IMR-90 (cell line): ENCODE measurements around the gene PLSCR2. TPM values are rescaled to one million over a fixed set of nuclear protein-coding genes. Genes with fewer than 3 reads are reported as not detected.

ENCODE experiments used
- ATAC-seq: fragments of 200-7000 bp; cut with Tn5 transposase; 2 replicates; pipeline ENCODE4 v1.9.1; 2020; ENCODE audit warnings: low read depth, mild to moderate bottlenecking, moderate library complexity
- BruUV-seq: library from RNA; stranded (reverse); fragments of 400-500 nt; replicated peaks from 2 replicates; lab custom pipeline; 2021; lab: Mats Ljungman, UMichigan
- CTCF ChIA-PET: fragments of 300-600 bp; formaldehyde crosslinking; extraction: SDS; loops from one replicate; lab custom pipeline; 2021; ENCODE audit warnings: antibody characterized with exemption; lab: Yijun Ruan, JAX
- POLR2A ChIA-PET: fragments of 300-600 bp; sonication (Branson Sonifier 250); formaldehyde crosslinking; loops from one replicate; lab custom pipeline; 2022; ENCODE audit warnings: antibody characterized with exemption; ENCODE audit not compliant: unreplicated experiment; lab: Charles Lee
- DNase-seq: peaks from one replicate; pipeline ENCODE4 v3.0.0; 2013
- H2AFZ ChIP-seq: replicated peaks from 2 replicates; pipeline ENCODE3; 2013; ENCODE audit warnings: low read length, mild to moderate bottlenecking; ENCODE audit not compliant: poor library complexity
- H2AK5ac ChIP-seq: 2 replicates; pipeline ENCODE4 v1.6.1; 2013; ENCODE audit warnings: low read depth, low read length, inconsistent platforms
- H2AK9ac ChIP-seq: replicated peaks from 2 replicates; pipeline ENCODE3; 2013; ENCODE audit warnings: mild to moderate bottlenecking, low read depth, low read length, moderate library complexity; ENCODE audit not compliant: poor library complexity
- H2BK120ac ChIP-seq: 2 replicates; pipeline ENCODE4 v1.6.1; 2013; ENCODE audit warnings: low read depth, low read length, inconsistent platforms
- H2BK15ac ChIP-seq: 3 replicates; pipeline ENCODE4 v1.6.1; 2013; ENCODE audit warnings: low read depth, low read length, inconsistent platforms
- H2BK20ac ChIP-seq: 2 replicates; pipeline ENCODE4 v1.6.1; 2013; ENCODE audit warnings: low read depth, mild to moderate bottlenecking, inconsistent platforms, low read length, moderate library complexity
- H2BK5ac ChIP-seq: 2 replicates; pipeline ENCODE4 v1.6.1; 2013; ENCODE audit warnings: mild to moderate bottlenecking, low read depth, low read length, inconsistent platforms; ENCODE audit not compliant: poor library complexity, severe bottlenecking
- H3K14ac ChIP-seq: replicated peaks from 2 replicates; pipeline ENCODE4 v1.6.1; 2013; ENCODE audit warnings: low read depth, low read length, inconsistent platforms
- H3K18ac ChIP-seq: 2 replicates; pipeline ENCODE4 v1.6.1; 2013; ENCODE audit warnings: low read depth, low read length, control low read depth
- H3K23ac ChIP-seq: 2 replicates; pipeline ENCODE4 v1.6.1; 2013; ENCODE audit warnings: low read depth, low read length, inconsistent platforms
- H3K27ac ChIP-seq: 2 replicates; pipeline ENCODE4 v1.5.1; 2013; ENCODE audit warnings: mild to moderate bottlenecking, control low read depth, low read length; ENCODE audit not compliant: insufficient read depth
- H3K27me3 ChIP-seq: 2 replicates; pipeline ENCODE4 v1.6.1; 2013; ENCODE audit warnings: low read length; ENCODE audit not compliant: control insufficient read depth, insufficient read depth
- H3K36me3 ChIP-seq: 2 replicates; pipeline ENCODE4 v1.6.1; 2013; ENCODE audit warnings: low read length, mixed read lengths; ENCODE audit not compliant: control insufficient read depth, insufficient read depth
- H3K4ac ChIP-seq: 2 replicates; pipeline ENCODE4 v1.6.1; 2013; ENCODE audit warnings: low read depth, low read length, inconsistent platforms
- H3K4me1 ChIP-seq: 2 replicates; pipeline ENCODE4 v1.6.1; 2013; ENCODE audit warnings: low read length, mixed read lengths; ENCODE audit not compliant: control insufficient read depth, insufficient read depth
- H3K4me2 ChIP-seq: 2 replicates; pipeline ENCODE4 v1.6.1; 2013; ENCODE audit warnings: low read depth, mild to moderate bottlenecking, control low read depth, low read length, moderate library complexity
- H3K4me3 ChIP-seq: 2 replicates; pipeline ENCODE4 v1.5.1; 2013; ENCODE audit warnings: low read depth, mild to moderate bottlenecking, control low read depth, low read length, moderate library complexity; ENCODE audit not compliant: insufficient read depth
- H3K56ac ChIP-seq: 2 replicates; pipeline ENCODE4 v1.6.1; 2013; ENCODE audit warnings: low read length, inconsistent platforms; ENCODE audit not compliant: insufficient read depth; ENCODE audit errors: extremely low read depth
- H3K79me1 ChIP-seq, 2 experiments: 2 replicates each; pipeline ENCODE4 v1.6.1; 2013; ENCODE audit warnings: low read length in 2 of 2, inconsistent platforms in 1 of 2, low read depth in 1 of 2
- H3K9ac ChIP-seq: 2 replicates; pipeline ENCODE4 v1.6.1; 2013; ENCODE audit warnings: low read depth, low read length, control low read depth
- H3K9me1 ChIP-seq: 2 replicates; pipeline ENCODE4 v1.6.1; 2013; ENCODE audit warnings: low read length, inconsistent platforms; ENCODE audit not compliant: insufficient read depth
- H3K9me3 ChIP-seq: 2 replicates; pipeline ENCODE4 v1.6.1; 2013; ENCODE audit warnings: low read length; ENCODE audit not compliant: control insufficient read depth, insufficient read depth
- H4K20me1 ChIP-seq: 2 replicates; pipeline ENCODE4 v1.6.1; 2013; ENCODE audit warnings: low read length, inconsistent platforms; ENCODE audit not compliant: insufficient read depth
- H4K5ac ChIP-seq: 2 replicates; pipeline ENCODE4 v1.6.1; 2013; ENCODE audit warnings: mild to moderate bottlenecking, low read depth, low read length, control low read depth
- H4K8ac ChIP-seq, 2 experiments: 2 replicates each; pipeline ENCODE4 v1.6.1; 2013; ENCODE audit warnings: low read depth in 2 of 2, low read length in 2 of 2, control low read depth in 1 of 2, inconsistent platforms in 1 of 2
- H4K91ac ChIP-seq: 2 replicates; pipeline ENCODE4 v1.6.1; 2013; ENCODE audit warnings: low read depth, low read length, inconsistent platforms; ENCODE audit not compliant: insufficient read depth
- BHLHE40 ChIP-seq: fragments of 150-350 bp; IDR thresholded peaks from 2 replicates; pipeline ENCODE4 v1.6.1; 2016; ENCODE audit warnings: mild to moderate bottlenecking, low read depth, low read length
- CEBPB ChIP-seq: IDR thresholded peaks from 2 replicates; pipeline ENCODE4 v1.6.1; 2012; ENCODE audit warnings: low read depth, low read length, improper control_type of control experiment
- CHD1 ChIP-seq: IDR thresholded peaks from 2 replicates; pipeline ENCODE4 v1.6.1; 2012; ENCODE audit warnings: low read depth, low read length, improper control_type of control experiment
- ELK1 ChIP-seq: fragments of 150-350 bp; IDR thresholded peaks from 2 replicates; pipeline ENCODE4 v1.6.1; 2016; ENCODE audit warnings: low read depth, mild to moderate bottlenecking, low read length, moderate library complexity, borderline replicate concordance
- FOS ChIP-seq: fragments of 150-350 bp; IDR thresholded peaks from 2 replicates; pipeline ENCODE4 v1.6.1; 2016; ENCODE audit warnings: low read depth, low read length
- MAFK ChIP-seq: IDR thresholded peaks from 2 replicates; pipeline ENCODE4 v1.6.1; 2012; ENCODE audit warnings: low read depth, low read length, improper control_type of control experiment
- MAZ ChIP-seq: IDR thresholded peaks from 2 replicates; pipeline ENCODE4 v1.6.1; 2012; ENCODE audit warnings: low read depth, mild to moderate bottlenecking, low read length, improper control_type of control experiment, moderate library complexity, borderline replicate concordance
- MXI1 ChIP-seq: IDR thresholded peaks from 2 replicates; pipeline ENCODE4 v1.6.1; 2012; ENCODE audit warnings: low read depth, mild to moderate bottlenecking, low read length, moderate library complexity, borderline replicate concordance
- NFE2L2 ChIP-seq: fragments of 150-350 bp; IDR thresholded peaks from 2 replicates; pipeline ENCODE4 v1.6.1; 2016; ENCODE audit warnings: low read depth, mild to moderate bottlenecking, low read length
- POLR2A ChIP-seq: IDR thresholded peaks from 2 replicates; pipeline ENCODE4 v1.6.1; 2012; ENCODE audit warnings: mild to moderate bottlenecking, low read depth, low read length
- RAD21 ChIP-seq: IDR thresholded peaks from 2 replicates; pipeline ENCODE4 v1.6.1; 2012; ENCODE audit warnings: low read length, improper control_type of control experiment
- RCOR1 ChIP-seq: IDR thresholded peaks from 2 replicates; pipeline ENCODE4 v1.6.1; 2012; ENCODE audit warnings: mild to moderate bottlenecking, low read length, improper control_type of control experiment; ENCODE audit not compliant: insufficient replicate concordance
- RFX5 ChIP-seq: IDR thresholded peaks from 2 replicates; pipeline ENCODE4 v1.8.0; 2012; ENCODE audit warnings: low read depth, mild to moderate bottlenecking, low read length, moderate library complexity
- SMC3 ChIP-seq: fragments of 150-350 bp; IDR thresholded peaks from 2 replicates; pipeline ENCODE4 v1.6.1; 2016; ENCODE audit warnings: low read depth, mild to moderate bottlenecking, antibody characterized with exemption, low read length, moderate library complexity
- WGBS, 2 experiments: methylation state at CpG; one replicate each; pipeline versions ENCODE4 v1.1.5 to v1.1.7; 2013; ENCODE audit warnings: missing lambda C conversion rate in 2 of 2; ENCODE audit not compliant: insufficient read length in 1 of 2; ENCODE audit errors: extremely low coverage in 2 of 2; 5-methylcytosine and 5-hydroxymethylcytosine counted together
- dilution Hi-C: fragments of 300-500 bp; cut with HindIII; formaldehyde crosslinking; loops from one replicate; pipeline ENCODE4 v1.14.3; 2018; ENCODE audit warnings: low sequenced_read_pairs; ENCODE audit not compliant: unreplicated experiment
- in situ Hi-C: fragments of 300-500 bp; cut with MboI; formaldehyde crosslinking; loops from 3 replicates; pipeline ENCODE4 v1.14.3; 2019; ENCODE audit warnings: low sequenced_read_pairs, inconsistent platforms, mixed read lengths
- intact Hi-C: fragments of 100-400 bp; cut with micrococcal nuclease; formaldehyde crosslinking; loops from 2 replicates; pipeline ENCODE4 v1.10.0; 2022
- polyA plus RNA-seq, 3 experiments: library from polyadenylated mRNA; depleted of rRNA; stranded (reverse); fragments of >200 nt; gene quantifications; 2 replicates each; pipeline ENCODE4 v1.2.3, GENCODE V29; 2012; ENCODE audit warnings: low replicate concordance in 1 of 3
- total RNA-seq: library from RNA; depleted of rRNA; stranded (reverse); fragments of >200 nt; gene quantifications from 2 replicates; pipeline ENCODE4 v1.2.3, GENCODE V29; 2012
- TF ChIP-seq, protein P1 (sequence below): conservative IDR thresholded peaks from 2 replicates; pipeline ENCODE4 v1.5.1; 2012; ENCODE audit warnings: mild to moderate bottlenecking, low read depth, low read length, improper control_type of control experiment
- TF ChIP-seq, protein P2 (sequence below): fragments of 150-350 bp; IDR thresholded peaks from 2 replicates; pipeline ENCODE4 v1.6.1; 2017; ENCODE audit warnings: mild to moderate bottlenecking, antibody characterized with exemption, low read length, low read depth

The PLSCR2 gene
- total and polyA plus RNA-seq, 2 of the 4 experiments (the other 2 are of a cell fraction): not detected

DNA sequence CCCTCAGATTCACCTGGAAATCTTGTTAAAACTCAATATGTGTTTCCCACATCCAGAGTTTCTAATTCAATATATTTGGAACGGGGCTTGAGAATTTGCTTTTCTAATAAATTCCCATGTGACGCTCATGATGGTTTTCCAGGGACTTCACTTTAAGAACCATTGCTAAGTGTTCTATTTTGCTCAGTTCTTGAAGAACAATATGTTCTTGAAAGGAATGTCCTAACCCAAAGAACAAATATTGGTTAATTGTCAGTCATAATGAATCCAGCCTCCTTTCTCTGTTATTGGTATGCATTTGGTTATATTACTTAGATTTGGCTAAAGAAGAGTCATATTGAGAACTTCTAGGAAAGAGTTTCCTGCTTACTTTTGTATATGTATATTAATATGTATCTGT, 4.4 kb upstream of the PLSCR2 start:
- Histone ChIP-seq H2AK9ac (no peak overlapping the region), H4K5ac (no peak overlapping the region), H3K14ac (no peak overlapping the region), H3K4ac (no peak overlapping the region), H3K27me3 (peaks cover 2% of the 10 kb centered on the region), H4K91ac (no peak overlapping the region), H3K56ac (no peak overlapping the region), H3K18ac (no peak overlapping the region), H3K9ac (no peak overlapping the region), H2AK5ac (no peak overlapping the region), H2BK20ac (no peak overlapping the region), H3K36me3 (no peaks in the 10 kb centered on the region), H3K9me3 (no peaks in the 10 kb centered on the region), H2BK15ac (no peak overlapping the region), H2BK120ac (no peak overlapping the region), H3K23ac (no peak overlapping the region), H3K27ac (no peak overlapping the region), H3K9me1 (no peaks in the 10 kb centered on the region), H3K4me3 (no peak overlapping the region), H2BK5ac (no peak overlapping the region), H4K20me1 (no peaks in the 10 kb centered on the region), H3K4me1 (no peaks in the 10 kb centered on the region; the same call in 1 of the 2 replicates), H3K79me1 (no peaks in the 10 kb centered on the region), H3K4me2 (no peak overlapping the region), H4K8ac (no peak overlapping the region), H2AFZ (no peak overlapping the region)
- WGBS, 2 experiments: no CpG with 5 or more reads among the region's 2 CpGs
- ATAC-seq (no peak), DNase-seq (no peak)
- BruUV-seq: no TSS peak
- ChIA-PET POLR2A (no interaction called here), CTCF (no interaction called here)
- in situ Hi-C loops: no loop called here
- dilution Hi-C loops: no loop called here
- TF ChIP-seq SMC3: no peak
- TF ChIP-seq MAZ: no peak
- no peak for TF ChIP-seq CEBPB
- TF ChIP-seq FOS: no peak
- TF ChIP-seq BHLHE40: no peak
- no peak for TF ChIP-seq RFX5
- TF ChIP-seq NFE2L2: no peak
- TF ChIP-seq, protein P1, sequence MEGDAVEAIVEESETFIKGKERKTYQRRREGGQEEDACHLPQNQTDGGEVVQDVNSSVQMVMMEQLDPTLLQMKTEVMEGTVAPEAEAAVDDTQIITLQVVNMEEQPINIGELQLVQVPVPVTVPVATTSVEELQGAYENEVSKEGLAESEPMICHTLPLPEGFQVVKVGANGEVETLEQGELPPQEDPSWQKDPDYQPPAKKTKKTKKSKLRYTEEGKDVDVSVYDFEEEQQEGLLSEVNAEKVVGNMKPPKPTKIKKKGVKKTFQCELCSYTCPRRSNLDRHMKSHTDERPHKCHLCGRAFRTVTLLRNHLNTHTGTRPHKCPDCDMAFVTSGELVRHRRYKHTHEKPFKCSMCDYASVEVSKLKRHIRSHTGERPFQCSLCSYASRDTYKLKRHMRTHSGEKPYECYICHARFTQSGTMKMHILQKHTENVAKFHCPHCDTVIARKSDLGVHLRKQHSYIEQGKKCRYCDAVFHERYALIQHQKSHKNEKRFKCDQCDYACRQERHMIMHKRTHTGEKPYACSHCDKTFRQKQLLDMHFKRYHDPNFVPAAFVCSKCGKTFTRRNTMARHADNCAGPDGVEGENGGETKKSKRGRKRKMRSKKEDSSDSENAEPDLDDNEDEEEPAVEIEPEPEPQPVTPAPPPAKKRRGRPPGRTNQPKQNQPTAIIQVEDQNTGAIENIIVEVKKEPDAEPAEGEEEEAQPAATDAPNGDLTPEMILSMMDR: no peak
- TF ChIP-seq ELK1: no peak
- TF ChIP-seq, protein P2, sequence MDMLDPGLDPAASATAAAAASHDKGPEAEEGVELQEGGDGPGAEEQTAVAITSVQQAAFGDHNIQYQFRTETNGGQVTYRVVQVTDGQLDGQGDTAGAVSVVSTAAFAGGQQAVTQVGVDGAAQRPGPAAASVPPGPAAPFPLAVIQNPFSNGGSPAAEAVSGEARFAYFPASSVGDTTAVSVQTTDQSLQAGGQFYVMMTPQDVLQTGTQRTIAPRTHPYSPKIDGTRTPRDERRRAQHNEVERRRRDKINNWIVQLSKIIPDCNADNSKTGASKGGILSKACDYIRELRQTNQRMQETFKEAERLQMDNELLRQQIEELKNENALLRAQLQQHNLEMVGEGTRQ: no peak
- TF ChIP-seq RCOR1: no peak
- no peak for TF ChIP-seq RAD21
- TF ChIP-seq MAFK: no peak
- TF ChIP-seq MXI1: no peak
- no peak for TF ChIP-seq POLR2A
- no peak for TF ChIP-seq CHD1
- intact Hi-C loops: no loop called here
